LHCN-M2 (cell line): ENCODE data around the gene ZNF764. TPM values are rescaled to one million over a fixed set of nuclear protein-coding genes. Genes with fewer than 3 reads are reported as not detected.
"Not testable (repeated sequence)": the region's sequence is repeated elsewhere in the genome, so short reads cannot be mapped to it uniquely, and the experiment has no call there.

Source experiments
- DNase-seq: peaks from one replicate; pipeline ENCODE4 v3.0.0-alpha.2; 2012; ENCODE audit warnings: low read depth
- total RNA-seq: library from RNA; depleted of rRNA; stranded (reverse); fragments of >200 nt; gene quantifications from 2 replicates; pipeline ENCODE4 v1.2.3, GENCODE V29; 2014

The ZNF764 gene
- total RNA-seq, 1 experiment from 2014 or later = 9.6 TPM

DNA sequence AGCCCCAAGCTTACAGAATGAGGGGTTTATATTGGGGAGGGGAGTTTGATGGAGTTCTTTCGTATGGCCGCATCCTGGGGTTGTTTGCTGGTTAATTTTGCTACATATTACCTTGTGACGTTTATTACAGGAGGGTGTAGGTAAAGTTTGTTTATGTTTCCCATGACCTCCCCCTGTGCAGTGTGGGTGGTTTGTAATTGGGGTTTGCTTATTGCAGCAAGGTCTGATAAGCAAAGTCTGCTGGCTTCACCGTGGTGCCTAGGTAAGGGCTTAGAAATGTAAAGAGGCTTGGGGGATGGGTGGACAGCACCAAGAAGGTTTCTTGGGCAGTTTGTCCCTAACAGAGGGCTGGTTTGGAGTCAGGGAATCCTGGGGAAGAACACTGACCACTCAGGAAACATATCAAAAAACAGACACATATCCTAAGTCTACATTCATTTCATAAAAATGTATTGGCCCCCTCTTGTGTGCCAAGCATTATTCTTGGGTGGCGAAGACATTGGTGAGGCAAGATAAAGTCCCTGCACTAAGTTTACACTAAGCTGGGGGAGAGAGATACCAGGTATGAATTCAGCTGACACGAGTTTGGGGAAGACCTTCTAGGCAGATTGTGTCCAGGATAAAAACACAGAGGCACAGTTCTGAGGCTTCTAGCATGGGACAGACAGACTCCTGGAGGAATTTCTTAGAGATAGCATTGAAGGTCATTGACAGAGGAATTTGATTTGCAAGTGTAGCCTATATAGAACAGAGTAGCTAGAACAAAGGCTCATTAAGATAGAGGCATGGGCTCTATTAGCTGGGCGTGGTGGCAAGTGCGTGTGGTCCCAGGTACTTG is 9.5 kb downstream of the ZNF764 start:
- no peak for DNase-seq

DNA sequence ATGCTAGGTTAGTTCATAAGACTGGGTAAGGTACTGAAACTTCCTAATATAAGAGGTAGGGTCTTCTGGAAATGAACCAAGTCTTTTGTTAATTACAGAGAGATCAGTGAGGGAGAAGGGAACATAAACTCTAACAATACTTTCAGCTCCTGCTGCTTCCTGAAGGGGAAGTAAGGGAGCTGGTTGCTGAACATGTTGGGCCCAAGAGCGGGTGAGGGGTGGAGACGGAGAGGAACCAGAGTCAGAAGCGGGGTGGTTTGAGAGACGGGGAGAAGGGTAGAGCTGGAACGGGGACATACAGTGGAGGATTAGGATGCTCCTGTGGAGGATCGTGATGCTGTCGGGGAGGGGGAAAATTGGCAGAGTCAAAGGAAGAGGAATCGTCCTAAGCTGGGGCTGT is 12.1 kb downstream of the ZNF764 start:
- no peak for DNase-seq

DNA sequence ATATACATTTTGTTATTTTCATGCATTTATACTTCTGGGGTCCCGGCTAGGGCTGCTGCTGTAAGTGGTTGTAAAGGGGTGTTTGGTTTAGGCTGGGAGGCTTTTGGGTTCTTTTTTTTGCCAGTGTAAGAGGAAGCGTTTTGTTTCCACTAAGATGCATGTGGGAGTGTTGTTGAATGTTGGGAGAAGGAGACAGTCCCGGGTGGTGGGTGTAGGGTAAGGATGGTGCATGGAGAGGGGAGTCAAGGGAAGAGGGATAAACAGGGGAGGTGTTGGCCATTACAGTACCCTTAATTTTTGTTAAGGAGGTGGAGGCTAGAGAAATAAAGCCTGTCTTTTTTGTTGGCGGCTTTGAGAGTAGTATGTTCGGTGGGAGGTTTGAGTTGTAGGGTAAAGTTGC is 15.1 kb downstream of the ZNF764 start:
- no peak for DNase-seq

DNA sequence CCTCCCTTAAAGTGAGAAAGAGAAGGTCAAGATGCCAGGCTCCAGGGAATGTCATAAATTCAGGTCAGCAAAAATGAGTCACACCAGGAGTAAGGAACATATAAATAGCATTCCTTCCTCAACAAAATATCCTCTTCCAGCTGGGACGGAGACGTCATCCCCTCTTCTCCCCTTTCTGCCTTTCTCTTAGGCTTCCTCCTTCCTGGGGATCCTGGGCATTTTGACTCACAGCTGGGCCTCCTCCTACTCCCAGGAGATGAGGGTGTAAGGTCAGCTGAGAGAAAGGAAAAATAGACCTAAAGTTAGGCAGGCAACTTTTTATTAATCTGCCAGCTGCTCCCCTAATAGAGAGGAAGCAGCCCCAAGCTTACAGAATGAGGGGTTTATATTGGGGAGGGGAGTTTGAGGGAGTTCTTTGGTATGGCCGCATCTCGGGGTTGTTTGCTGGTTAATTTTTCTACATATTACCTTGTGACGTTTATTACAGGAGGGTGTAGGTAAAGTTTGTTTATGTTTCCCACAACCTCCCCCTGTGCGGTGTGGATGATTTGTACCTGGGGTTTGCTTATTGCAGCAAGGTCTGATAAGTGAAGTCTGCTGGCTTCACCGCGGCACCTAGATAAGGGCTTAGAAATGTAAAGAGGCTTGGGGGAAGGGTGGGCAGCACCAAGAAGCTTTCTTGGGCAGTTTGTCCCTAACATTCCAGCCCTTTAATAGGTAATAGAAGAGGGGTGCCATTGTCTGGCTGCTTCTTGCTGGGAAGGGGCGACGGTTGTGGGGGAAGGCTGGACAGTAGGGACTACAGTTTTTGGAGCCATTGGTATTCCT is 16.5 kb downstream of the ZNF764 start:
- peak; percentile 80 for DNase-seq

DNA sequence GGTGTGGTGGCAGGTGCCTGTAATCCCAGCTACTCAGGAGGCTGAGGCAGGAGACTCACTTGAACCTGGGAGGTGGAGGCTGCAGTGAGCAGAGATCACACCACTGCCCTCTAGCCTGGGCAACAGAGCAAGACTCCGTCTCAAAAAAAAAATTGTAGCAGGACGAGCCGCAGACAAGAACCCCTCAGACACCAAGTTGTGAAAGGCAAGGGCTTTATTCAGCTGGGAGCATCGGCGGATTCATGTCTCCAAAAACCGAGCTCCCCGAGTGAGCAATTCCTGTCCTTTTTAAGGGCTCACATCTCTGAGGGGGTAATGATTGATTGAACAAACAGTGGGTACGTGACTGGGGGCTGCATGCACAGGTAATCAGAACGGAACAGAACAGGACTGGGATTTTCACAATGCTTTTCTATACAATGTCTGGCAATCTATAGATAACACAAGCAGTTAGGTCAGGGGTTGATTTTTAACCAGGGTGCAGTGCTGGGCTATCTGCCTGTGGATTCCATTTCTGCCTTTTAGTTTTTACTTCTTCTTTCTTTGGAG is 17.2 kb downstream of the ZNF764 start:
- DNase-seq = not testable (repeated sequence)

DNA sequence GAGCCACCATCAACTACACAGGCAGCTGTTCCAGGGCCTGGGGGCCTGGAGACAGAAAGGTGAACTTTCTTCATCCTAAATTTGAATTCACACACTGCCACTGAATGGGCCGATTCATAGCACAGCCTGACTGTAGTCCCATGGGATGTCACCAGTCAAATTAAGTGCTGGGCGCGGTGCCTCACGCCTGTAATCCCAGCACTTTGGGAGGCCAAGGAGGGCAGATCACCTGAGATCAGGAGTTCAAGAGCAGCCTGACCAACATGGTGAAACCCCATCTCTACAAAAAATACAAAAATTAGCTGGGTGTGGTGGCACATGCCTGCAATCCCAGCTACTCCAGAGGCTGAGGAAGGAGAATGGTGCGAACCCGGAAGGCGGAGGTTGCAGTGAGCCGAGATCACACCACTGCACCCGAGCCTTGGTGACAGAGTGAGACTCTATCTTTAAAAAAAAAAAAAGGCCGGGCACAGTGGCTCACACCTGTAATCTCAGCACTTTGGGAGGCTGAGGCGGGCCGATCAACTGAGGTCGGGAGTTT is 18.1 kb downstream of the ZNF764 start:
- not testable (repeated sequence) for DNase-seq

DNA sequence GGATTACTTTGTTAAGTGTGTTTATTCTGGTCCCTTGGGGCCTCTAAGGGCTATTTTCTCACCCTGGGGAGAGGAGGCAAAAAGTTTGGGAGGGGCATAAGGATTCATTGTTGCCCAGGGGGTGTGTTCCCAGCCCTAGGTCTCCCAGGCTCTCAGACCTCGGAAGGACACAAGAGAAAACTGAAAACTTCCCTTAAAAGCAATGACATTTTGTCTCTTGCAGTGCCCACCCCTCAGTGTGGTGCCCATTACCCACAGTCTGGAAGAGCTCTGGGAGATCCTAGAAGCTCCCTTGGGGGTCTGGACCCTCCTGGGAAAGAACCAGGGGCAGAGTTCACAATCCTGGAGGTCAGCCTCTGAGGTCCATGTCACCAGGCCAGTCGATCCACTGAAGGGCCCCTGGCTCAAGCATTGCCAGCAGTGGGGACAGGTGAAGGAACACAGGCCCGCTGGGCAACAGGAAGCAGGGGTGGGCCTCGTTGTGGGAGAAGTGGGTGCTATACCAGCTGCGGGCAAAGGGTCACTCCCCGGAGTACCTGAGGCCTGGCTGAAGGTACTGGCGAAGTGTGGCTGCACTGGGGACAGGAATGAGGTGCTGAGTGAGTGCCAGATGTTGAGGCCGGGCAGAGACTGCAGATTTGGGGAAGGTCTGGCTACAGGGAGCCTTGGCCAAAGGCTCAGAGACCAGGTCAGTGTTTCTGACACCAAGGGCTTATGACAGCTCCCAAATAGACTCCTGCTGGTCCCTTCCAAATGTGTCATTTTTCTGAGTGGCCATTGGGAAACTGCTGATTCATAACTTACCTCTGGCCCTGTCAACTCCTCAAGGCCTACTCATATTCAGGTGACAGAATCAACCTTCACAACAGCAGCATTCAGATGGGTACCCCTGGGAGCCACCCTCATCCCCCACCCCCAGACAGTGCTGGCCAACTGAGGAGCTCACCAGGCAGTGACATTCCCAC is 18.9 kb downstream of the ZNF764 start:
- DNase-seq = no peak

DNA sequence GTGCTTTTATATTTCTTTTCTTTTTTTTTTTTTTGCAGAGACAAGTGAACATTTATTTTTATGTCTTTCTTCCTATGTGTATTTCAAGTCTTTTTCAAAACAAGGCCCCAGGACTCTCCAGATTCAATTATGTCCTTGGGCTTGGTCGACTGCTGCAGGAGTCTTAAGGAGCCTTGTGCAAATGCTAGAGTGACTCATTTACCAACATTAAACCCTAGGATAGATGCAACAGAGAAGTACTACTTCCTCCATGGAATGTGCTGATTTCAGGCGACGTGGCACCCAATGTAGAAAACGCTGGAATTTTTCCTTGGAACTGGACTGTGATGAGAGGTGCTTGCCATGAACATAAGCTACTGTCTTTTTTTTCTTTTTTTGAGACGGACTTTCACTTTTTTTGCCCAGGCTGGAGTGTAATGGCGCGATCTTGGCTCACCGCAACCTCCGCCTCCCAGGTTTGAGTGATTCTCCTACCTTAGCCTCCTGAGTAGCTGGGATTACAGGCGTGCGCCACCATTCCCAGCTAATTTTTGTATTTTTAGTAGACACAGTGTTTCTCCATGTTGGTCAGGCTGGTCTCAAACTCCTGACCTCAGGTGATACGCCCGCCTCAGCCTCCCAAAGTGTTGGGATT is 21.7 kb downstream of the ZNF764 start:
- DNase-seq = not testable (repeated sequence)

DNA sequence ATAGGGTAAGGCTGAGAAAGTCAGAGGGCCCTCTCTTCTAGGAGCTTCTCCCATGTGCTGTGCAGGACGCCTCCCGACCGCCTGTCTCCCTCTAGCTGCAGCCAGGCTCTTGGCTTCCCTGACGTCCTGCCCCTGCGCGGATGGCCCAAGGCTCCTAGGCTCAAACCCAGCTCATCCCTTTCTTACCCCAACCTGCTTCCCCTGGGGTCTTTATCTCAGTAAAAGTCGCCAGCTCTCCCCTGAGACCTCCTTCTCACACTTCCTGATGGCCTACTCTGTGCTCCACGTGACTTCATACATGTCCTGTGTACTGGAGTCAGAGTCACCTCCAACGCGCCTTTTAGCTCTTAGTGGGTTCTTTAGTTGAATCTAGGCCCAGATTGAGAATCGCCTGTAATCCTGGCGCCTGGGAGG is 22.4 kb downstream of the ZNF764 start:
- DNase-seq = peak; percentile 68

DNA sequence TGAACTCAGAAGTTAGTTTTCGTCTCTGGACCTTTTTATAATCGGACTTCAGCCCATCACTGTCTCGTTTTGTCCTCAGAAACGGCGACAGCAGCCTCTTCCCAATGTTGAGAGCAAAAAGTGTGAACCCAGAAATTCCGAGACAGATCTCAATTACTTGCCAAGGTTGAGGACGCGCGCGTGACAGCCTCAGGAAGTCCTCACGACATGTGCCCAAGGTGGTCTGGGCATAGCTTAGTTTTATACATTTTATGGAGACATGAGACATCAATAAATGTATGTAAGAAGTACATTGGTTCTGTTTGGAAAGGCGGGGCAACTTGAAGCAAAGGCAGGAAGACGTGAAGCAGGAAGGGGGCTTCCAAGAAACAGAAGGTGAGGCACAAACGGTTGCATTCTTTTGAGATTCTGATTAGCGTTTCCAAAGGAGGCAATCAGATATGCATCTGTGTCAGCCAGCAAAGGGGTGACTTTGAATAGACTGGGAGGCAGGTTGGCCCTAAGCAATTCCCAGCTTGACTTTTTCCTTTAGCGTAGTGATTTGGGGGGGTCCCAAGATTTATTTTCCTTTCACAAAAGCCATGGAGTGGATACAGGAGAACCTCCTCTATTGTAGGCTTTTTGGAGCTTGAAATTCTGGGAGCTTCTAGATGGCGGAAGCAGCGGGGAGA is 22.9 kb downstream of the ZNF764 start:
- no peak for DNase-seq

DNA sequence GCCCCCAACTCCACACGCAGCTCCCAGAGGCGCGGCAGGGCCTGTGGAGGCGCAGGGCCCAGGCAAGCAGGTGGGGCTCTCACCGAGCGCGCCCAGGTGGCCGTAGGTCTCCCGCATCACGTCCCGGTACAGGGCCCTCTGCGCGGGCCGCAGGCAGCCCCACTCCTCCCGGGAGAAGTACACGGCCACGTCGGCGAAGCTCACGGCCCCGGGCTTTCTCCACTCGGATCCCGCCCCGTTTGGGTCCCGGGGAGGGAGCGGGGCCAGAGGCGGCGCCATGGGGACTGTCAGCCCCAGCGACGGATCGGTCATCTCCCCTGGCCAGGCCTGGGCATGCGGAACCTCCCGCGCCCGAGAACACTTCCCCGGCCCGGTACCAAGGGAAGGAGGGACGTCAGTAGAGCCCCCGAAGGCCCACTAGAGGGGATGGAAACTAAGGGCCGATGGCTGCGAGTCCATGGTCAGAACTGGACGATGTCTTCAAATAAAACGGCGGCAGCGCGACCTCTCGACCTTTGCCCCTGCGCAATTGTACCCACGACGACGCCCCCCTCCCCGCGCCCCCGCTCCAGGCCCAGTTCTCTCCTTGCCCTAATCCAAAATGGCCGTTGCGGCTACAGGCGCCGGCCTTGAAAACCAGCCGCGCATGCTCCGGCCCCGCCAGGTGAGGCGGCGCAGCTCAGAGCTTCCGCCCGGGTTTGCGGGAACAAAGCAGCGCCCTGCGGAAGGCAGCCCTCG is 23.6 kb downstream of the ZNF764 start, which contains the start of gene ZNF747:
ZNF747 (minus strand) TSS at position 491 of the 738 bp plus-strand sequence; CDS start at position 312, 179 bp downstream.
- peak; percentile 80 for DNase-seq

DNA sequence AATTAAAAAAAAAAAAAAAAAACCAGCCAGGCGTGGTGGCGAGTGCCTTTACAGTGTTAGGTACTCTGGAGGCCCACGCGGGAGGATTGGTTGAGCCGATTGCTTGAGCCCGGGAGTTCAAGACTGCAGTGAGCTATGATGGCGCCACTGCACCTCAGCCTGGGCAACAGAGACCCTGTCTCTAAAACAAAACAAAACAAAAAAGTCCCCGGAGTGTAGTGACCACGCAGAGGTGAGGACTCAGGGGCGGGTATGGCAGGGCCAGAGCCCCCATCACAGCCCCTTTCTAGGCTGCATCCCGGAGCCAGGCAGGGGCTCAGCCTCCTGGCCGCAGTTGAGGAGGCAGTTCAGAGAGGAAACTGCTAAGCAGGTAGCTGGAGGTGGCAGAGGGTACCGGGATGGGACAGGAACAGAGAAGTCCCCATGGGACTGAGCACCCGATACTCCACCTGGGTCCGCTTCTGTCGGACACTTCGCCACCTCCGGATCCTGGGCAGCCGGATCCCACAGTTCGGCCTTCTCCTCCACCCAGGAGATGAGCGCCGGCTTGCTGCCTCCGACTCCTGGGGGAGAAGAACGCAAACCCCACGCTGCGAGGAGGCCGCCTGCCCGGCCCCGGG is 24.3 kb downstream of the ZNF764 start:
- DNase-seq = no peak

DNA sequence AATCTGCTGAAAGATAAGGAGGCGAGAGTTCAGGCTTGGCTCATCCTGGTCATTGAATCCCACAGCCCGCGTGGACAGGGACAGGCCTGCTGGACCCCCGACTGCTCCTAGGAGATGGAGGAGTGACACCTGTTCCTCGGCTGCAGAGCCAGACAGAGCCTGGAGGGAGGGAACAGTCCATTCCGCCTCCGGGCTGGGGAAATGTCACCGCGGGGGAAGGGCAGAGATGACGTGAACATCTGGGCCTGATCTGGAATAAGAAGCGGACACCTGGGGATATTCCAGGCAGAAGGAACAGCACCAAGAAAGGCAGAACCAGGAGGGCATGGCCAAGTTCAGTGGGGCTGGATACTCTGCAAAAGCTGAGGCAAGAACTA is 25.0 kb downstream of the ZNF764 start:
- DNase-seq = no peak

DNA sequence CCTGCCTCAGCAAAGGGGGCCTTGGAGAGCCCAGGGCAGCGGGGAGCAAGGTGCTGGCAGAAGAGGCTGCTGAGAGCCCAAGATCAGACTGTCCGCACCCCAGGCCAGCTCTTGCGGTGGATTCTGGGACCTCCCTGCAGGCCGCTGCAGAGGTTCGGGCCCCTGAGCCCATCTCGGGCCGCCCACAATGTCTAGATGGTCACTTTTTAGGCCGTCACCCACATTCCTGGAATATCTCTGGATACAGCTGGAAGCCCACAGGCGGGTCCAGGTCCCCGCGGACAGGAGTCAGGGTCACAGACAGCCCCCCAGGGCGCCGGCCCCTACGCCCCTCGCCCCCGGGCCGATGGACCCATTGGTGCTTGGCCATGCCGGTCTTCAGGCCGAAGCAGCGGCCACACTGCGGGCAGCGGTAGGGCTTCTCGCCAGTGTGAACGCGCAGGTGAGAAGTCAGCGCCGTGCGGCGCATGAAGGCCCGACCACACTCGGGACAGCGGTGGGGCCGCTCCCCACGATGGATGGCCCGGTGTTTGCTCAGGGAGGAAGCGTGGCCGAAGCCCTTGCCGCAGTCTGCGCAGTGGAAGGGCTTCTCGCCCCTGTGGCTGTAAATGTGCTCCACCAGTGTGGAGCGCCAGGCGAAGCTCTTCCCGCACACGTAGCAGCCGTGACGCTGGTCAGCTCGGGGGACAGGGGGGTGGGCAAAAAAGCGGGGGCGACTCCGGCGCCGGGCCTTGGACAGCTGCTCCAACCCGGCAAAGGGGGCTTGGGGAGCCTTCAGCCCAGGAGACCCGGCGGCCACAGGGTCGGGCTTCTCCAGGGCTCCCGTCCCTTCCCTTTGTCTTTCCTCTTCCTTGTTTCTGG is 25.7 kb downstream of the ZNF764 start:
- no peak for DNase-seq

DNA sequence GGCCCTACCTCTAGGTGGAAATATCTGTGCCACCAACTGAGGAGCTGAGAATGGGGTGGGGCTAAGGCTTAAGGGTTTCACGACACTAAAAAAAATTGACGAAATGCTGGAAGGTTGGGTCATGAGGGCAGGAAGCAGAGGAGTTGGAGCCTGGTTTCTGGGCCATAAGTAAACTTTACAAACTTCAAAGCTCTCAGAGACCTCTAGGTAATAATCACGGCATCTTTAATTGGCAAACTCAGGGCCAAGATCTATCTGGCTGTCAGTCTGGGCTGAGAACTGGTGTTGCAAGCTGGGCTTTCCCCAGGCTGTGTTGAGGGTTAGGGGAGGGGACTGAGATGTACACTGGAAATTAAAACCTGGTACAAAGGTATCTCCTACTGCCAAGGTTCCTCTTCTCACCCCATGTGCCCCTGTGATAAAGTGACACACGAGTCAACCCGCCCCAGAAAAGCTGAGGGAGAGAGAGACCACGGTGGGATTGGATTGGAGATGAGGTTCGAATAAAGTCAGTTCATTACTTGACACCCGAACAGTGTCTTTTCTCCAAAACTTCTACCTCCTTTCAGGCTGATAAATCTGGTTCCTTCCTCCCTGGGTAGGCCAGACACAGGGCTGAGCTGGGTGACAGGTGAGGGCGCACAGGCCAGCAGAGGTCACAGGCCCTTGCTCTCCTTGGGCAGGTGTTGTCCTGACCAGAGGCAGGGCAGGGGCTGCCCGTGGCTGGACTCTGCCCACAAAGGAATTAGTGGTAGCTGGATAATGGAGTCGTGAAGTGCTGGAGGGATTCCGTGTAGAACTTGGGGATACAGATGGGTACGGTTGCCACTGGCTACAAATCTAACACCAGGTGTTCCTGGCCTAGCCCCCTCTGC is 27.8 kb downstream of the ZNF764 start:
- no peak for DNase-seq

DNA sequence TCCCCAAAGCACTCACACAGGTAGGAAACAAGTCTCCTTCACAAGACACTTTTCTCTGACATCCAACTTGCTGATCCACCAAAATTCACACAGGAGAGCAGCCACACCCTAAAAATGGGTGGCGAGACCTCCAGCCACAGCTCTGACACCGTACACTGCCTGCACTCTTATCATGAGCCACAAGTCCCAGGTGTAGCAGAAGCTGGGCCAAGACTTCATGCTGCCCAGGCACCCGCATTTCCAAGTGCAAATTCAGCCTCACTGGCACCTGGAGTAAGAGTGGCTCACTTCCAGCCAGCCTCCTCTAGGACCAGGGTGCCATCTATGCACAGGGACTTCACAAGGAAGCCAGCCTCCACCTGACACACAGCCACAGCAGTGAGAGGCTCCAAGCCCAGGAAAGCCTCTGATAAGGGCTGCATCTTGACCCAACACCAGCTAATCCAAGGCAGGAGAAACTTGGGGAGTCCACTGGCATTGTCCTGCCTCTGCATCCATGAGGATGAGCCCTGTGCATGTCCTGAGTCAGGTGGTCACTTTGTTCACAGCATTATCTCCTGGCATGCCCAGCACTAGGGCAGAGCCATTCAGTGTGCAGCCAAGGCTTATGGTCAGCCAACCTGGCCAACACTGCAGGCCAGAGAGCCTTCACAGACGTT is 29.2 kb downstream of the ZNF764 start:
- no peak for DNase-seq
